ENCODE measurements around the gene THEMIS2.
A peak's percentile ranks its signal among the peaks of the same experiment; 100 is the strongest.
"Not testable (repeated sequence)": the region's sequence is repeated elsewhere in the genome, so short reads cannot be mapped to it uniquely, and the experiment has no call there.

THEMIS2 gene

DNA sequence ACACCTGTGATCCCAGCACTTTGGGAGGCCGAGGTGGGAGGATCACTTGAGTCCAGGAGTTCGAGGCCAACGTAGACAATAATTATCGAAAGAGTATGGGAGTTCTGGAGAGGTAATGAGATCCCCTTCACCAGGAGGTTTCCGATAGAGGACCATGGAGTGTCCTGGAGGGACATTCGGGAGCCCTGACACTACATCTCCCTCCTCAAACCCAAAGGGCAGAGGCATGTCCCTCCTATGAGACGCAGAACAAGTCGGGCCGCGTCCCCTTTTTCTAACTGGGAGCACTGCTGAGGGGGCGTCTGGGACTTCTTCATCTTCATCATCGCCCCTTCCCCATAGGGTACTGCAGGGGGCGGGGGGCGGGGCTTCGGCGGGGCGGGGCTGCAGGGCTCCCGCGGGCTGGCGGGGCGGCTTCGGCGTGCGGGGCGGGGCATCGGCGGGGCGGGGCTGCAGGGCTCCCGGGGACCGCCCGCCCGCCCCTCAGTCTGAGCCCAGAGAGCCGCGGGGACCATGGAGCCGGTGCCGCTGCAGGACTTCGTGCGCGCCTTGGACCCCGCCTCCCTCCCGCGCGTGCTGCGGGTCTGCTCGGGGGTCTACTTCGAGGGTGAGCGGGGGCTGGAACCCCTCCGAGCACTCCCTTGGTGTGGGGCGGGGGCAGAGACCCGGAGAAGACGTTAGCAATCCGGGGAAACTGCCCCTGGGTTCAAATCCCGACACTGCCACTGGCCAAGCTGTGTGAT is at the start of gene THEMIS2:
THEMIS2 (plus strand) TSS at position 486 of the 743 bp plus-strand sequence; CDS start at position 514, 28 bp downstream.
- DNase-seq, result no peak

DNA sequence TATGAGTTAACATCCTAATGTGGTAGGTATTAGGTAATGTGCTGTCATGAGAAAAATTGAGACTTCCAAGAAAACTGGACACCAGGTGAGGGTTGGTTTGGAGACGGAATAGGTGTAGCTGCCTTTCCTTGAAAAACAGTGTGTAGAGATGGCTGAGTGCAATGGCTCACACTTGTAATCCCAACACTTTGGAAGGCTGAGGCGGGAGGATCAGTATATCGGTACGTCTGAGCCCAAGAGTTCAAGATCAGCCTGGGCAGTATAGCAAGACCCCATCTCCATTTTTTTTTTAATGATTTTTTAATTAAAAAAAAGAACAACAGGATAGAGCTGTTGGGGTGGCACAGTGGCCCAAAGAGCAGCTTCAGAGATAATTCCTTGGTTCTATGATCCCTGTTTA is 48.6 kb upstream of the THEMIS2 start:
- DNase-seq, result no peak

DNA sequence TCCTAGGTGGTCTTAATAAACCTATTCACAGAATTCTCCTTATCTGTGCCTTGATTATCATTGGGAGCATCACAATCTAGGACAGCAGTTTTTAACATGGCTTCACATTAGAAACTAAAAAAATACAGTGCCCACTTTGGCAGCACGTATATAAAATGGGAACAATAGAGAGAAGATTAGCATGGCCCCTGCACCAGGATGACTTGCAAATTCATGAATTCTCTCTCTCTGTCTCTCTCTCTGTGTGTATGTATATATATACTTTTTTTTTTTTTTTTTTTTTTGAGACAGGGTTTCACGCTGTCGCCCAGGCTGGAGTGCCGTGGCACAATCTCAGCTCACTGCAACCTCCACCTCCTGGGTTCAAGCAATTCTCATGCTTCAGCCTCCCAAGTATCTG is 47.9 kb upstream of the THEMIS2 start:
- no peak for DNase-seq

DNA sequence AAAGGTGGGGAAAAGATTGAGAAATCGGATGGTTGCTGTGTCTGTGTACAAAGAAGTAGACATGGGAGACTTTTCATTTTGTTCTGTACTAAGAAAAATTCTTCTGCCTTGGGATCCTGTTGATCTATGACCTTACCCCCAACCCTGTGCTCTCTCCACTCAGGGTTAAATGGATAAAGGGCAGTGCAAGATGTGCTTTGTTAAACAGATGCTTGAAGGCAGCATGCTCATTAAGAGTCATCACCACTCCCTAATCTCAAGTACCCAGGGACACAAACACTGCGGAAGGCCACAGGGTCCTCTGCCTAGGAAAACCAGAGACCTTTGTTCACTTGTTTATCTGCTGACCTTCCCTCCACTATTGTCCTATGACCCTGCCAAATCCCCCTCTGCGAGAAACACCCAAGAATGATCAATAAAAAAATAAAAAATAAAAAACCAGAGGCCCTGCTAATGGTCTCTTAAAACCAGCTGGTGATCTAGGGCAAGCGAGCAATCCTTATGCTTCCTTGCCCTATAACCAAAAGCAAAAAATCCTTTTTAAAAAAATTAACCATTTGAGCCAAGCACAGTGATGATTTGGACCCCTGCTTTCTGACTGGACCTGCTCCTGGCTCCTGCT is 42.9 kb upstream of the THEMIS2 start:
- DNase-seq, result not testable (repeated sequence)

DNA sequence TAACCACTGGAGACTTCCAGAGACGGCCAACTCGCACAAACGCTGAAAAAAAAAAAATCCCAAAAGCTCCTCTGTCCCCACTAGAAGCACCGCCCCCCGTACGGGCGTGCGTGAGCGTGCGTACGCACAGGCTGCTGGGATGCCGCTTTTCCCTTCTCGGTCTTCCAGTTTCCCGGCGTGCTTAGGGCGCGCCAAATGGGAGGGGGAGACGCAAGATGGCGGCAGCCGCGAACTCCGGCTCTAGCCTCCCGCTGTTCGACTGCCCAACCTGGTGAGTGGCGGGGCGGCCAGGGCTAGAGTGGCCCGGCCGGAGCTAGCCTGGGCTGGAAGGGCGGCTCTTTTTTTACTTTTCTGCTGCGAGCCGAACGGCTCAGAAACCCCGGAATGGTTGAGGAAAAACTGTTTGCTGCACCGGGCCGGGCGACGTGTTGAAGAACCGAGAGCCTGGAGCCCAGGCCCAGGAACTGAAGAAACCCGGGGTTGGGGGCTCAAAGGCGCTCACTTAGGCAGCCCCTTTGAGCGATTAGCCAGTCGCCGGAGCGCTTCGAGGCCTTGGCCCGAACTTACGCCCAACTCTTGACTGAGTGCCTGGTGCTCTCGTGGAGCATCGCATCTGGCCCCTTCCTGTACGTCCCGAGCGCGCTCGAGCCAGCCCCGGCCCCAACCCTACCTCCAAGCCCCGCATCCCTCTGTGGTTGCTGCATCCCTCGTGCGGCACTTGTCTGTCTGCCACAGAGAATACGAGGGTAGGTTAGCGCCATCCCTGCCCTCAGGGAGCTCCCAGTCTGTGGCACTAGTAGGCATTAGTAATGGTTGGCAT is 41.5 kb upstream of the THEMIS2 start, which contains the start of gene PPP1R8:
PPP1R8 (plus strand) TSS at position 162 of the 820 bp plus-strand sequence; CDS start at position 216, 54 bp downstream.
- DNase-seq, result peak; percentile 47

DNA sequence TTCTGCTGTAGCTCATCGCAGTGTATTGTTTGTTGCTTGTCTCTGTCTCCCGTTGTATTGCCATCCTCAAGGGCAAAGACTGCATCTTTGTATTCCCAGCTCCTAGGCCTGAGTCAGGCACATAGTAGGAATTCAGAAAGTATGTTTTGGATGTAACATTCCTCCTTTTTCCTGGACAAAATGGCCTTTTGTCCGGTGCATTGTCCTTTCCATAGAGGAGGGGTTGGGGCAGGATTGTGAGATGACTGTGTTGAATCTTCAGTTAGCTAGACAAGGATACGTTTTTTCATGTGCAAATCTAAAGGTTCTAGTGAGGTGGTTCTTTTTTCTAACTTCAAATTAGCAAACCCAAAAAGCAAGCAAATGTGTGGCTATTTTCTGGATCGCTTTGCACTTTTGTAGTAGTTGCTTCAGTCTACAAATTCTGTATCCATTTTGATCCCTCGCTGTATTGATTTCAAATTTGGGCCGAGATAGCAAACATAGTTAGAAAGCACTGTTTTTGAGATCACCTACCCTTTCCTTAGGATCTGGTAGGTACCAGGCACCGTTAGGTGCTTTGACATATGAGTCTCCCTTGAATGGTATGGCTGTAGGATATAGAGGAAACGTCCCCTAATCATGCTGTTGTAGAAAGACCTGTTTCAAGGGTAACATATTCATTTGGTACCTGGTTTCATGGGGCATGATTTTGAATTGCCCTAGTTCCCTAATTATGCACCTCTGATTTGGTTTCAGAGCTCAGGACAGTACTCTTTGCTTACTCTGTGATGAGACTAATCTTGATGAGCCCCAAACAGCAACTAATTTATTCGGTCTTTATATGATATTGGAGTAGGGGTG is 40.6 kb upstream of the THEMIS2 start:
- no peak for DNase-seq

DNA sequence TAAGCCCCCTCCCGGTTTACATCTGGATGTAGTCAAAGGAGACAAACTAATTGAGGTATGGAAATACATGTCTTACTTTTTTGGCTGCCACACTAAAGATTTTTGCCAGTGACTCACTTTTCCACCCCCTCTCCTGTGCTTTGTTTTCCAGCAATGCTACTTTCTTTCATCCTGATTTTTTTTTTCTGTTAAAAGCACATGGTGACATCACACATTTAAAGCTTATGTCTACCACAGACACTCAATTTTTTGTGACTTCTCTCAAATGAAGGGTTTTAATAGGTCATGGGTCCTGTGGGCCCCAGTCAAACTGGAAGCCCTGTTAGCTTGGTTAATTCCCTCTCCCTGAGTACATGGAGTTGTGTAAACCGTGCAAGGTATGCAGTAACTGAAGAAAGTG is 39.6 kb upstream of the THEMIS2 start:
- DNase-seq, result no peak

DNA sequence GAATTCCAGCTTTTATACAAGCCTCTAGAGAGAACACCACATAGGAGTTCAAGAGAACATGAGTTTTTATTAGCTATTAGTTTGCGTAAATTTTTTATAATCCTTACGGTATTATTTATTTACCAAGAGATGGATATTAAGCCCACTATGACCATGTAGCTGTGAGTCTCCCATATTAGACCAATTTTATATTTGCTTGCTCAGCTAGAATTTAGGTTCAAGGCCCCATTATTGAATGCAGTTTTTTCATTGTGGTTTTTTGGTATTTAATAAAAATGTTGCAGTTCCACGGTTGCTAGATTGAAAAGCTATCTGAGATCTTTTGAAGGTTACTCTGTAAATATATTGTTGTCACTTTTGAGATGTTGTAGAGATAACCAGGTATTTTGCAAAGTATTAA is 38.9 kb upstream of the THEMIS2 start:
- no peak for DNase-seq

DNA sequence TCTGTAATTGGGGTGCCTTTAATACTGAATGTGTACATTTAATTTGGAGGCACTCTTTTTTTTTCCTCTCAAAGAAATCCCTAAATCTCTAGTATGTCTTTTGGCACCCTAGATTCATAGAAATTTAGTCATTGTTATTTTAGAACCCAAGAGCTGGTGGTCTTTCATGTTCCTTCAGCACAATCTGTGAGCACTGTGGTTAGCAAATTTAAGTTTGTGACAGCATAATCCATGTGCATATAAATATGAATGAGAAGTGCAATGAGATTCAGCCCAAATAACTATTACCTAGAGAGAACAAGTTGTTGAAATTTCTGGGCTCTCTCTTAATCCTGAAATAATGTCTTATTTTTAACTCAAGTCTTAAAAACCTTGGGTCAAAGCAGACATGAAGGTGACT is 37.3 kb upstream of the THEMIS2 start:
- no peak for DNase-seq

DNA sequence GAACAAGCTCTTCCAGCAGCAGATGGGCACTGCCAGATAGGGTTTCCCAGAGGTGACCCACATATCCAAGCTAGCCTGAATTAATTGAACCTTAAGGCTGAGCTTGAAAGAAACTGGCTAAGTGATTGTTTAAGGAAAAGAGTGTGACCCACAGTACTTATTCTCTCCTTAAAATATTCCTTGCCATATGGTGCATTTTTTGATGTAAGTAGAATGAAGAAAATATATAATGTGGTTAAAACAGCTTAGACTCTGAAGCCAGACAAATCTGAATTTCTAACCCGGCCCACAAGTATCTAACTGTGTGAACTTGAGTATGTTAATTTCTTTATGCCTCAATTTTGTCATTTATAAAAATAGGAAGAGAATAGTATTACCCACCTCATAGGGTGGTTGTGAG is 36.8 kb upstream of the THEMIS2 start:
- no peak for DNase-seq

DNA sequence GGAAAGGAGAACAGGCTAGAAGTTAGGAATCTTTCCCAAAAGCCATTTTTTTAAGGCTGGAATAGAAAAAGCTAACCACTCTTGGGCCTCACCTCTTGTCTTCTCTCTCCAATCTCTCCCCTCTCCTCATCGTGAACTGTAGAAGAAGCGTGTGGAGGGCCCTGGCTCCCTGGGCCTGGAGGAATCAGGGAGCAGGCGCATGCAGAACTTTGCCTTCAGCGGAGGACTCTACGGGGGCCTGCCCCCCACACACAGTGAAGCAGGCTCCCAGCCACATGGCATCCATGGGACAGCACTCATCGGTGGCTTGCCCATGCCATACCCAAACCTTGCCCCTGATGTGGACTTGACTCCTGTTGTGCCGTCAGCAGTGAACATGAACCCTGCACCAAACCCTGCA is 22.4 kb upstream of the THEMIS2 start:
- DNase-seq, result no peak

DNA sequence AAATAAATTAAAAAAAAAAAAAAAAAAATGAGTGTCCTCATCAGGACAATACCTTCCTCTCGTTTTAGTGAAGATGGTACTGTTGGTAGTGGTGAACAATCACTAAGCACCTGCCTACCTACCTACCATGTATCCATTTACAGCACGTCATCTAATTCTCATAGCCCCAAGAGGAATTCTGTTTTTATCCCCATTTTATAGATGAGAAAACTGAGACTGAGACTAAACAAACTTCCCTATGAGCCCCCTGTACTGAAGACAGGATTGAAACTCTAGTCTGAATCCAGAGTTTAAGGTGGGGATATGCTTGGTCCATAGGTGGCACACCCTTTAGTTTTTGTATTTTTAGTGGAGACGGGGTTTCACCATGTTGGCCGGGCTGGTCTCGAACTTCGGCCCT is 17.3 kb upstream of the THEMIS2 start:
- DNase-seq, result no peak

DNA sequence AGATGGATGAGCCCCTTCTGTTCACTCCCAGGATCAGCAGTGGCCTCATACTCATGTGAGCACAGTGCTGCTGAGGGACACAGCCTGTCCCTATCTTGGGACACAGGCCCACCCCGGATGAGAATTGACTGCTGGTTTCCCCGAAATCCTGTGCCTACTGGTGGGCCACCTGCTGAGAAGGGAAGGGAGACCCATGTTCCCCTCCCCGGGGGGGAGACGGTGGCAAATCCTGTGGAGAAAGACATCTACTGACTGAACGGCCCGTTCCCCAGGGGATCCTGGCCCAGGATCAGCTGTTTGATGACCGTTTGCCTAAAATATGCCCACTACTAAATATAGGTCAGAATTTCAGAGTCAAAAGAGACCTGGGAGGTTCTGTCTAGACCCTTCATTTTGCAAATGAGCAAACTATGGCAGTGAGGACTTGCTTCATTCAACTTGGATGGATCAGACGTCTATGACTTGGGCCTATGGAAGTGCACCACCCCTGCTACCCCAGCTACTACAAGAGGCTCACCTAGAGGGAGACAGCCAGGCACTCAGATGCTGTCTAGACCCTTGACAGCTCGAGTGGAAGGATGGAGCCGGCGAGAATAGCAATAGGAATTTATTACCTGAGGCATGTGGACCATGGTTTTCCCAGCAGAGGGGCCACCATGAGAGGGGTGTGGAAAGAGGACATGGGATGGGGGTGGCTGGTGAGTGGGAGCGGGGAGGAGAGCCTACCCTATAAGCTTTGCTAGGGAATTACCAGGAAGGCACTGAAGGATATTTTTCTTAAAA is 15.6 kb upstream of the THEMIS2 start:
- DNase-seq, result no peak

DNA sequence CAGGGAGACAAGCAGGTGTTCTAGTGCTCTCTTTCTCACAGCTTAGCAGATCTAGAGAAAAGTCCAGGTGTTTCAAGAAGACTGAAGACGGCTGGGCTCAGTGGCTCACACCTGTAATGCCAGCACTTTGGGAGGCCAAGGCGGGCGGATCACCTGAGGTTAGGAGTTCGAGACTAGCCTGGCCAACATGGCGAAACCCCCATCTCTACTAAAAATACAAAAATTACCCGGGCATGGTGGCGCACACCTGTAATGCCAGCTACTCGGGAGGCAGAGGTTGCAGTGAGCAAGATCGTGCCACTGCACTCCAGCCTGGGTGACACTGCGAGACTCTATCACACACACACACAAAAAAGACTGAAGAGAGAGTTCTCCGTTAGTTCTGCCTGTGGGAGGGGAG is 14.8 kb upstream of the THEMIS2 start:
- not testable (repeated sequence) for DNase-seq

DNA sequence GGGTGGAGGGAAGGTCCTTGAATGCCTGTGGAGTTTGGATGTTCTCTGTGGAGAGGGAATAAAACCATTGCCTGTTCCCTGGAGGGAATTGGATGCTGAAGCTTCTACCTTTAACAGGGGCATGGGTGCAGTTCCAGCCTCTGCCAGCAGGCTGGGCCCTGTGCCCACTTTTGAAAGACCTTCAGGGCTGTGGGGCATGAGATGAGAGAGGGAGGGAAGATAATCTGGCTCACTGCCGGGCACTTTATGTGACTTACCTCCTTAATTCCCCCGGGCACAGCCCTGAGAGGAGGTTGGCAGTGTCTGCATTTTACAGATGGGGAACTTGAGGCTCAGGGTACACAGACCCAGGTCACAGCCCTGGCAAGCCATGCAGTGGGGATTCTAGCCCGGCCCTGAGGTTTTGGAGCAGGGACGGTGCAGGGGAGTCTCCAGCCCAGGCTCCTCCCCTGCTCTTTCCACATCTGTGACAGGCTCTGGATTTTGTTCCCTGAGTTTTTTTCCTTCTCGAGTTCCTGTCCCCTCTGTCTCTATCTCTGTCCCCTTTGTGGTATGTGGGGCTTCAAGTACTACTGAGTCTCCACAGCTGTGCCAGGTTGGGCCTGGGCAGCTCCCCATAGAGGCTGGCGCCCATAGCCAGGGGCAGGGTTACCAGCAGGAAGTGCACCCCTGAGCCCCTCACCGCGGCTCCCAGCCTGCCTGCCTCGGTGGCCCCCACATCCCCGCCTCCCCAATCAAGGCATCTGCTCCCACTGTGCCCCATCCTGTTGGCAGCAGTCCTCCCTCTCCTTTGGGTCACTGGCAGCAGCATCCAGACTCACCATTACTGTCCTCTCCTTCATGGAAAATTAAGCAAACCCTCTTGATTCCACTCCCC is 14.0 kb upstream of the THEMIS2 start:
- DNase-seq, result no peak

DNA sequence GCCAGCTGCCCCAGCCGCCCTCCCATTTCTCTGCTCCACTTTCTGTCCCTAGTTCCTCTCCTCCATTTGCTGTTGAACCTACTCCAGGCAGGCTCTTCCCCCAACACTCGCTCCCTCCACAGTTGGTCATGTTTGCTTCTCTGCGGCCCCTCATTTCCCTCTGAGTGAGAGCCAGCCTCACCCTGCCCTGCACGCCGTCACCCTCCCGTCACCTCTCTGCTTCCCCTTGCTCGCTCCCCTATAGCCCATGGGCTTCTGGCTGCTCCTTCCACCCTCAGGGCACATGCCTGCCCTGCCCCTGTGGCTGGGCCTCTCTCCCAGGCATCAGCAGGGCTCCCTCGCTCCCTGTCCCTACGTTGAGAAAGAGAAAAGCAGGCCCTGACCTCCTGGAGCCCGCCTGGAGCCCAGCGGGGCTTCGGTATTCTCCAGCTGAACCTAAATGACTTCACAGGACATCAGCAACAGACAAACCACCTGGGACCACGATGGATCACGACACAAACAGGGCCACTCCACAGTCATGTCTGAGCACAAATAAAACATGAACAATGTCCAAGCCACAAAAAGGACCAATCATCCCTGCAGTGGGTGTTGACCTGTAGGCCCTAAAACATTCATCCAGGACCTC is 13.3 kb upstream of the THEMIS2 start:
- no peak for DNase-seq

DNA sequence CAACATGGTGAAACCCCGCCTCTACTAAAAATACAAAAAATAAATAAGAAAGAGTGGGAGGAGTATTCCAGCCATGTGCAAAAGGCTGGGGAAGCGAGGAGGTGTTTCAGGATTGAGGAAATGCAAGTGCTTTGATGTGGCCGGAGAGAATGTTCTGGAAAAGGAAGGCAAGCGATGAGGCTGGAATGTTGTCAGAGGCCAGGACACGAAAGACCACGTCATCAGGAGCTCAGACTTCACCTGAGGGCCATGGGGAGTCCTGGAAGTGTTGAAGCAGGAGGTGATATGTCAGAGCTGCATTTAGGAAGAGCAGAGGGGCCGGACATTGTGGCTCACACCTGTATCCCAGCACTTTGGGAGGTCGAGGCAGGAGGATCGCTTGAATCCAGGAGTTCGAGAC is 10.9 kb upstream of the THEMIS2 start:
- DNase-seq, result no peak

DNA sequence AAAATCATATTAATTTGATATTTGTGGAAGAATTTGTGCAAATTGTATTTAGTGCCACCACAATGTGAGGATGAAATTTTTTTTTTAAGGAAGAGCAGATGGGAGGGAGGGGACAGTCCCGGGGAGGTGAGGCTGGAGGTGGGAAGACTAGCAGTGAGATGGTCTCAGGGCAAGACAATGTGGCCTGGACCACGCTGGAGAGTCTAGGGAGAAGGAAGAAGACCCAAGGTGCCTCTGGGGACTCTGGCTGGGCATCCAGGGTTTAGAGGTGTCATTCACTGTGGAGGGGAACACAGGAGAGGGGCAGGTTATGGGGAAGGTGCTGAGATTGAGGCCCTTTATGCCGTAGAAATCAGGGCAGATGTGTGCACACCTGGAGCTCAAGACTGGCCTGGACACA is 10.3 kb upstream of the THEMIS2 start:
- no peak for DNase-seq

DNA sequence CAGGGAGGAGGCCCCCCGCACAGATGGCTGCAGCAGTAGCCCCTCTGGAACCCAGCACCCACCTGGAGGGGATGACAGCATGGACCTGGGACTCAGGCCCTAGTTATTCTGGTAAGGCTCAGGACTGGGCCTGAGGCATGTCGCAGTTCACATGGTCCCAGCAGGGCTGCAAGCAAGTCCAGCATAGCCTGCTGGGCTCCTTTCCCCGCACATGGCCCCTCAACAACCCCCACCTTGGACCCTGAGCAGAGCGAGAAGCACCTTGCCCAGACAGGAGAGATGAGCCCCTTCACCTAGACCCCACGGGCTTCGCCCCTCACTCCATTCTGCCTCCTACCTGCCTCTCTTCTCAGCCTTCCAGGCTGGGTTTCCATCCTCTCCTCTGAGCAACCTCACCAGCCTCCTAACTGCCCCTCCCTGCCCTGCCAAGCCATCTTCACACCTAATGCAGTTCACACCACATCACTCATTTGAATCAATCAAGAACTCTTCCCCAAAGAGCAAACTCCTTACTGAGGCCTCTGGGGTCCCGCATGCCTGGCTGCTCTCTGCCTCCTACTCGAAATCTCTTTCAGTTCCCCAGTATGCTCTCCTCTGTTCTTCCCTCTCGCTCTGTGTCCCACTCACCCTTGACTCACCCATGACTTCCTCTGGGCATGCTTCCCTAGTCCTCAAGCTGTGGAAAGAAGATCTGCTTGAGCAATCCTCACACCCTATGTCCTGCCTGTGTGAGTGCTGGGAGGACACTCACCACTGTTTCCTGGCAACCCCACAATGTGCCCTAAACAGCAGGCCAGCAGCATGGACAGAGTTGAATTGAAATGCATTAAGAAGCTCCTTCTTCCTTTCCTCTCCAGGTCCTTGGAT is 9.4 kb upstream of the THEMIS2 start:
- DNase-seq, result peak; percentile 81
